Uterus (tissue), 2 donors: Measurements from ENCODE around the gene SH2D3C.

Experiments
- CTCF ChIP-seq, 4 experiments: fragments of 200-600 bp in 2 of 4; fragments of 450-650 bp in 2 of 4; sonication (generic) in 2 of 4; IDR thresholded peaks; one replicate each; pipeline ENCODE4 v1.5.1; 2016 to 2019; ENCODE audit warnings: antibody characterized with exemption in 4 of 4, mild to moderate bottlenecking in 2 of 4, moderate library complexity in 1 of 4
- POLR2A ChIP-seq, 2 donors: fragments of 450-650 bp; IDR thresholded peaks; one replicate each; pipeline ENCODE4 v1.6.1; 2016; ENCODE audit warnings: antibody characterized with exemption in 2 of 2, mild to moderate bottlenecking in 1 of 2, moderate library complexity in 1 of 2

- no peak for TF ChIP-seq CTCF (IDR thresholded peaks at IDR 0.05)
- TF ChIP-seq POLR2A (IDR thresholded peaks at IDR 0.05), result no peak
Observed at GRCh38 chr9:127812936-127813675, 34.6 kb upstream of the SH2D3C start.
